DND-41 (cell line): ENCODE data around the gene C5AR2.
"Not testable (repeated sequence)": the region's sequence is repeated elsewhere in the genome, so short reads cannot be mapped to it uniquely, and the experiment has no call there.

ENCODE experiments used
- ATAC-seq: fragments of 200-7000 bp; cut with Tn5 transposase; 3 replicates; pipeline ENCODE4 v1.9.1; 2021; ENCODE audit warnings: low read depth; ENCODE audit not compliant: insufficient read depth
- DNase-seq: peaks from one replicate; pipeline ENCODE4 v3.0.0-alpha.2; 2020
- H2AFZ ChIP-seq: 2 replicates; pipeline ENCODE4 v1.6.0; 2012; ENCODE audit warnings: low read depth, low read length
- H3K27ac ChIP-seq: 2 replicates; pipeline ENCODE4 v1.5.1; 2012; ENCODE audit warnings: low read length, inconsistent platforms
- H3K27me3 ChIP-seq: fragments of 200-600 bp; sonication (generic); 2 replicates; pipeline ENCODE4 v1.6.0; 2012; ENCODE audit warnings: low read length, mild to moderate bottlenecking, inconsistent platforms; ENCODE audit not compliant: insufficient read depth, poor library complexity
- H3K36me3 ChIP-seq: 2 replicates; pipeline ENCODE4 v1.5.1; 2012; ENCODE audit warnings: low read length, inconsistent platforms; ENCODE audit not compliant: insufficient read depth
- H3K4me1 ChIP-seq: 2 replicates; pipeline ENCODE4 v1.5.1; 2012; ENCODE audit warnings: mild to moderate bottlenecking, low read length; ENCODE audit not compliant: insufficient read depth
- H3K4me2 ChIP-seq: 2 replicates; pipeline ENCODE4 v1.6.0; 2012; ENCODE audit warnings: mild to moderate bottlenecking, moderate library complexity, low read length, inconsistent platforms; ENCODE audit not compliant: insufficient read depth
- H3K4me3 ChIP-seq, 2 experiments: fragments of 200-600 bp in 1 of 2; shearing (Covaris generic) in 1 of 2; 2 replicates each; pipeline ENCODE4 v1.5.1; 2012 to 2016; ENCODE audit warnings: inconsistent platforms in 2 of 2, low read length in 2 of 2, mild to moderate bottlenecking in 2 of 2, low read depth in 1 of 2, moderate library complexity in 1 of 2
- H3K79me2 ChIP-seq: 2 replicates; pipeline ENCODE4 v1.6.0; 2012; ENCODE audit warnings: low read length, inconsistent platforms; ENCODE audit not compliant: insufficient read depth
- H3K9ac ChIP-seq: 2 replicates; pipeline ENCODE4 v1.6.0; 2012; ENCODE audit warnings: low read depth, mild to moderate bottlenecking, inconsistent platforms, low read length, moderate library complexity
- H3K9me3 ChIP-seq: 2 replicates; pipeline ENCODE4 v1.5.1; 2012; ENCODE audit warnings: low read length, moderate library complexity, mild to moderate bottlenecking, inconsistent platforms; ENCODE audit not compliant: insufficient read depth, severe bottlenecking
- H4K20me1 ChIP-seq: 2 replicates; pipeline ENCODE4 v1.6.0; 2012; ENCODE audit warnings: low read length; ENCODE audit not compliant: insufficient read depth
- CTCF ChIP-seq: IDR thresholded peaks from 2 replicates; pipeline ENCODE4 v1.5.1; 2012; ENCODE audit warnings: borderline replicate concordance, low read length, moderate library complexity, mild to moderate bottlenecking; ENCODE audit not compliant: poor library complexity, severe bottlenecking; ENCODE audit errors: extremely low read depth
- EZH2 ChIP-seq: IDR thresholded peaks from 3 replicates; pipeline ENCODE4 v1.6.1; 2012; ENCODE audit warnings: borderline replicate concordance, low read depth, mild to moderate bottlenecking, moderate library complexity, low read length, inconsistent platforms; ENCODE audit not compliant: severe bottlenecking

Gene C5AR2

GRCh38 chr19:47331490-47331889 is 485 bp upstream of the C5AR2 start:
- DNase-seq (no peak), ATAC-seq (no peak)
- H3K27ac ChIP-seq: no peak overlapping the region
- no peak overlapping the region for H3K4me3 ChIP-seq
- no peak overlapping the region for H3K4me2 ChIP-seq
- no peak for TF ChIP-seq CTCF
- TF ChIP-seq EZH2: no peak
- no peaks in the 10 kb centered on the region for H3K36me3 ChIP-seq
- no peaks in the 10 kb centered on the region for H3K27me3 ChIP-seq
- no peaks in the 10 kb centered on the region for H4K20me1 ChIP-seq
- no peaks in the 10 kb centered on the region for H3K4me1 ChIP-seq
- H3K9me3 ChIP-seq: no peaks in the 10 kb centered on the region
- no peak overlapping the region for H2AFZ ChIP-seq
- no peaks in the 10 kb centered on the region for H3K79me2 ChIP-seq
- no peak overlapping the region for H3K9ac ChIP-seq

- not testable (repeated sequence) for H3K4me1 ChIP-seq, H3K4me2 ChIP-seq, H3K9me3 ChIP-seq, H3K27ac ChIP-seq, H3K79me2 ChIP-seq, ATAC-seq, H3K36me3 ChIP-seq, H3K4me3 ChIP-seq, H3K9ac ChIP-seq, H4K20me1 ChIP-seq, H3K27me3 ChIP-seq, H2AFZ ChIP-seq
- peak; percentile 19 for DNase-seq
Observed at GRCh38 chr19:47336765-47337718, 5.1 kb downstream of the C5AR2 start.

GRCh38 chr19:47339196-47339880 is 7.4 kb downstream of the C5AR2 start:
- Histone ChIP-seq H4K20me1 (no peaks in the 10 kb centered on the region), H3K4me3 (no peak overlapping the region), H3K4me1 (no peaks in the 10 kb centered on the region), H3K4me2 (no peak overlapping the region), H3K27ac (no peak overlapping the region), H3K9me3 (no peaks in the 10 kb centered on the region), H3K9ac (no peak overlapping the region), H2AFZ (no peak overlapping the region), H3K27me3 (no peaks in the 10 kb centered on the region), H3K79me2 (no peaks in the 10 kb centered on the region), H3K36me3 (no peaks in the 10 kb centered on the region)
- no peak for TF ChIP-seq CTCF
- TF ChIP-seq EZH2: no peak
- no peak for ATAC-seq
- DNase-seq: no peak
